ENCODE measurements around the gene FBXO34.

Gene FBXO34

DNA sequence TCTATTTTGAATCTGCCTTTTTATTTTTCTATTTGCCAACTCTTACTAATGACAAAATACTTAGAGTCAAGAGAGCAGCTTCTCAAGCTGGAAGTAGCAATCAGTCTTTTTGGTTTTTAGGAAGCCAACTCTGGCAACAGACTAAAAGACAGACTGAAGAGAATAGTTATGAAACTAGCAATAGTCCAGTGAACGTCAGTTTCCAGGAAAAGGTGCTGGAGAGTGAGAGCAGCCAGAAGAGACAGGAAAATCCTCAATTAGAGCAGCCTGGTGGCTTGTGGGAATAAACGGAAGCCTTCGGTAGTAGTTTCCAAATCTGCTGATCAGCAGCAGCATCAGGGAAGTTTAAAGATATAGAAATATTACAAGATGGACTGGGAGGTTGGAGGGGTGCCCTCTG lies 113.3 kb downstream of the FBXO34 start:
- Histone ChIP-seq H3K36me3 (peaks cover 24% of the 10 kb centered on the region), H3K27me3 (ENCODE audit: insufficient read depth, low read depth, severe bottlenecking) (no peaks in the 10 kb centered on the region), H3K4me3 (ENCODE audit: low read depth, low read length) (no peak overlapping the region), H3K27ac (no peak overlapping the region), H3K9me3 (ENCODE audit: severe bottlenecking) (no peaks in the 10 kb centered on the region)
- TF ChIP-seq, protein P1, sequence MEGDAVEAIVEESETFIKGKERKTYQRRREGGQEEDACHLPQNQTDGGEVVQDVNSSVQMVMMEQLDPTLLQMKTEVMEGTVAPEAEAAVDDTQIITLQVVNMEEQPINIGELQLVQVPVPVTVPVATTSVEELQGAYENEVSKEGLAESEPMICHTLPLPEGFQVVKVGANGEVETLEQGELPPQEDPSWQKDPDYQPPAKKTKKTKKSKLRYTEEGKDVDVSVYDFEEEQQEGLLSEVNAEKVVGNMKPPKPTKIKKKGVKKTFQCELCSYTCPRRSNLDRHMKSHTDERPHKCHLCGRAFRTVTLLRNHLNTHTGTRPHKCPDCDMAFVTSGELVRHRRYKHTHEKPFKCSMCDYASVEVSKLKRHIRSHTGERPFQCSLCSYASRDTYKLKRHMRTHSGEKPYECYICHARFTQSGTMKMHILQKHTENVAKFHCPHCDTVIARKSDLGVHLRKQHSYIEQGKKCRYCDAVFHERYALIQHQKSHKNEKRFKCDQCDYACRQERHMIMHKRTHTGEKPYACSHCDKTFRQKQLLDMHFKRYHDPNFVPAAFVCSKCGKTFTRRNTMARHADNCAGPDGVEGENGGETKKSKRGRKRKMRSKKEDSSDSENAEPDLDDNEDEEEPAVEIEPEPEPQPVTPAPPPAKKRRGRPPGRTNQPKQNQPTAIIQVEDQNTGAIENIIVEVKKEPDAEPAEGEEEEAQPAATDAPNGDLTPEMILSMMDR (IDR thresholded peaks at IDR 0.05; ENCODE audit: low read depth, low read length), result no peak
- DNase-seq, result no peak

DNA sequence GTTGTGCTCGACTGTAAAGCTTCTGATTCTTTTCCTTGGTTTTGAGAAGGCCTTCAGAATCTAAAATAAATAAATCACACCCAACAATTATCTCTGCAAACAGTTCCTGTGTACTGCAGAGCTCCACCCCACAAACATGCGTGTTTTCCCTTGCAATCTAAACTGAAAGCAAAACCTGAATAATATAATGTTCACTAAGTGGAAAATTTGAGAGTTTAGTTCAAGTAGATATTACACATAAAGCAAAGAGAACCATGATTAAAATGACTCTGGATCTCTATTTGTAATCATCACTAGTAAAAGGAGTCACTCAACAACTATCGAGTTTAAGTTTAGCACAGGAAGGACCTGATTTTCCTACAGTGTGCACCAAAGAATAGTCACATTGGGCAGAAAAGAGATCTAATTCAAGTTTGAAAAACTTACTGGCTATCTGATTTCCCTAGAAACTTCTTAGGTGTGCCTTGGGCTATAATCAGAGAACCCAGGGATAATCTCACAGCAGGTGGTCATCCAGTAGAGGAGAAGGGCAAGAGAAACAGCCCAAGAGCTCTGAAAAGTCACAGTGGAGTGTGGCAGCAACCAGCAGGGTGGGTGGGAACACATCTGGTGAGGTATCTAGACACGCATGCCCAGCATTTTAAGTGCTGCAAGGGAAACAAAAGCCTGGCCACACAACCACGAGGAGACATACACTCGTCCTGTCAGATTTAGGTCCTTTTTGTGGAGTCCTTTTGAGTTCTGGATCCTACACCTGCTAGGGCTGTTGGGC lies 115.0 kb downstream of the FBXO34 start:
- Histone ChIP-seq H3K9me3 (ENCODE audit: severe bottlenecking) (no peaks in the 10 kb centered on the region), H3K36me3 (peaks cover 17% of the 10 kb centered on the region), H3K27ac (no peak overlapping the region), H3K27me3 (ENCODE audit: insufficient read depth, low read depth, severe bottlenecking) (no peaks in the 10 kb centered on the region), H3K4me3 (ENCODE audit: low read depth, low read length) (no peak overlapping the region)
- no peak for DNase-seq
- TF ChIP-seq, protein P1 (IDR thresholded peaks at IDR 0.05; ENCODE audit: low read depth, low read length), result no peak

DNA sequence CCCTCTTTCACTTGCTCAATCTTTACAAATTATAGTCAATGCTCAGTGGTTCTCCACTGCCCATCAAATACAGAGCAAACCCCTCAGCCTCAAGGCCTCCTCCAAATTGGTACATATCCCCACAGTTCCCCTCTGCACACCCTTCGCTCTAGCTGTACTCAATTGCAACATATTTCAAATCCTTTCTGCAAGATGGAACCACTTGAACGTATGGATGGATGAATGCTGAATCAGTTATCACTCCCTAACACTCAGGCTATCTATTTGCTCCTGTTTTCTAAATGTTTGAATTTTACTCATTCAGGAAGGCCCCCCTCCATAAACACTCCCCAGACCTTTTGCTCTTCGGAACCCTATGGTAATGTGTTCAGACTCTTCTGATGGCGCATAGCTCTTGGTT lies 115.9 kb downstream of the FBXO34 start:
- H3K27ac ChIP-seq, result no peak overlapping the region
- H3K9me3 ChIP-seq (ENCODE audit: severe bottlenecking), result no peaks in the 10 kb centered on the region
- no peak for DNase-seq
- TF ChIP-seq, protein P1 (IDR thresholded peaks at IDR 0.05; ENCODE audit: low read depth, low read length), result no peak
- no peaks in the 10 kb centered on the region for H3K27me3 ChIP-seq (ENCODE audit: insufficient read depth, low read depth, severe bottlenecking)
- no peak overlapping the region for H3K4me3 ChIP-seq (ENCODE audit: low read depth, low read length)
- peaks cover 9% of the 10 kb centered on the region for H3K36me3 ChIP-seq

DNA sequence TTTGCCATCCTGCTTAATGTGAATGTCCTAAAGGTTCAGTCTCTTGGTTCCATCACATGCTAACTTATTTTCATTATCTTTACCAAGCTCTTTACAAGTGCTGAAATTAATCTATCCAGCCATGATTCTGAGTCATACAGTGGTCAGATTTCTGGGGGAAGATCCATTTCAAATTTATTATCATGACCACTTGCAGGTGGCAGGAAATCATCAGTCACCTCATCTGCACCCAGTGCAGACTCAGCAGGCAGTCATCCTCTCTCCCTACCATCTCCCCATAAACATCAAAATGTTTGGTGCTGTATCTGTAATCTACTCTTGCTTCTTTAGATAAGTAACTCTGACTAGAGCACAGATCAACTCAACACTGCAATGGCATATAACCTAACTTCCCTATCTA lies 116.9 kb downstream of the FBXO34 start:
- Histone ChIP-seq H3K27me3 (ENCODE audit: insufficient read depth, low read depth, severe bottlenecking) (no peaks in the 10 kb centered on the region), H3K4me3 (ENCODE audit: low read depth, low read length) (no peak overlapping the region), H3K9me3 (ENCODE audit: severe bottlenecking) (no peaks in the 10 kb centered on the region), H3K36me3 (peaks cover 9% of the 10 kb centered on the region), H3K27ac (no peak overlapping the region)
- no peak for DNase-seq
- TF ChIP-seq, protein P1 (IDR thresholded peaks at IDR 0.05; ENCODE audit: low read depth, low read length), result no peak

DNA sequence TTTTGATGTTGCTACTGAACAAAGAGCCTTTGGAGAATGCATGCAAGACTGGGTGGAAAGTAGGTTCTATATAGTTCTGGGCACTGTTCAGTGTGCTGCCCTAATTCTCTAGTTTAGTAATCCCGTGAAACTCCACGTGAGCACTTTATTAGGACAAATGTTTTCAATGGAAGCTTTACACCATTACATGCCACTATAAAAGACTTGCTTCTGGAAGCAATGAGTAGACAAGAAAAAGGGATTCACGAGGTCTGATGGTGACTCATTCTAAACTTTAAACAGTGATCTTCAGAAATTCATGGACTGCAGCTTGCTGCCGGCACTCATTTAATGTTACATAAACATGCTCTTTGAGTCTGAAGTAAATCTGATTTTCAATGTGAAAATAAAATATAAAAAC lies 118.1 kb downstream of the FBXO34 start:
- TF ChIP-seq, protein P1 (IDR thresholded peaks at IDR 0.05; ENCODE audit: low read depth, low read length), result no peak
- no peaks in the 10 kb centered on the region for H3K27me3 ChIP-seq (ENCODE audit: insufficient read depth, low read depth, severe bottlenecking)
- H3K9me3 ChIP-seq (ENCODE audit: severe bottlenecking), result no peaks in the 10 kb centered on the region
- H3K4me3 ChIP-seq (ENCODE audit: low read depth, low read length), result no peak overlapping the region
- no peak overlapping the region for H3K27ac ChIP-seq
- DNase-seq, result no peak
- H3K36me3 ChIP-seq, result peaks cover 11% of the 10 kb centered on the region

DNA sequence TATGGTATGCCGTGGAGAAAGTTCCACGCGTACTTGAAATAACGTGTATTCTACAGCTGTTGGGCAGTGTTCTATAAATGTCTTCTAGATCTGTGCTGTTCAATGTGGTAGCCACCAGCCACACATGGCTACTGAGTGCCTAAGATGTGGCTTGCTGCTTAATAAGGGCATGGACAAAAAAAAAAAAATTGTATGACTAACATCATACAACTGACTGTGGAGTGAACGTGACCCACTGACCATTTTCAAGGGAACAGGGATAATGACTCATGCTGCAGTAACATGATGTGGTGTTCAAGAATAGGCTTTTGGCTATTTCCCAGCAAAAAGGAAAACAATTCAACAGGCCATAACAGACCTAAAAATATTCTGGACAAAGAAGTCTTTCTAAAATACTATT lies 127.5 kb downstream of the FBXO34 start:
- no peak for DNase-seq
- no peaks in the 10 kb centered on the region for H3K9me3 ChIP-seq (ENCODE audit: severe bottlenecking)
- no peak overlapping the region for H3K27ac ChIP-seq
- TF ChIP-seq, protein P1 (IDR thresholded peaks at IDR 0.05; ENCODE audit: low read depth, low read length), result no peak
- H3K4me3 ChIP-seq (ENCODE audit: low read depth, low read length), result no peak overlapping the region
- peaks cover 4% of the 10 kb centered on the region; the same call in 1 of the 2 replicates for H3K36me3 ChIP-seq
- H3K27me3 ChIP-seq (ENCODE audit: insufficient read depth, low read depth, severe bottlenecking), result no peaks in the 10 kb centered on the region
